Measurements from ENCODE around the gene DSCAML1. TPM values are rescaled to one million over a fixed set of nuclear protein-coding genes. Genes with fewer than 3 reads are reported as not detected.

The DSCAML1 gene
- total and polyA plus RNA-seq, 9 of the 15 experiments (the other 6 are each of a cell fraction or from before 2014, with no cell fraction given): not detected

DNA sequence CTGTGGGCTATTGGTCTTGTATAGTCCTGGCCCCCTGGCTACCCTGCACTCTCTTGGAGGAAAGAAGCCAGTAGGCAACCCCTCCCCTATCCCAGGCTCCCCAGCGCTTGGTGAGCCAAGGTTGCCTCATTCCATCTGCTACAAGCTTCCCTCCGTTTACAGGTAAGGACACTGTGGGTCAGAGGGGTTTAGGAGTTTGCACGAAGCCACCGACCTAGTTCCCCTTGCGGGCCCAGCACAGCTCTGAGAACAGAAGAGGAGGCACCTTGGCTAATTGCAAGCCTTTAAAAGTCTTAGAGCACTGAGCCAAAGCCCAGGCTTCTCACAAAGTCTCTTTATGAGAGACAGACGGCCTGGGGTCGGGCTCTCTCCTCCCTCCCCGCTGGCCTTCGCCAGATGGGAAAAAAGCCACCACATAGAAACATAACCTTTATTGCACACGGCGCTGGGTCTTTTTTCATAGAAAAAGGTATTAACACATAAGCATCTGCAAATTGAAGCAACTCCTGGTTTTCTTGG lies 369.6 kb downstream of the DSCAML1 start:
- FAIRE-seq (no peak), ATAC-seq (no peak; the same call in 1 of the 3 replicates), DNase-seq (ENCODE audit: extremely low read depth in 1 of 4, low spot score in 3 of 4) (no peak)
- ChIA-PET CTCF (ENCODE audit: low intra/inter-chr PET ratio) (interaction anchor here (1.8 kb wide), 1 partner anchor 390 kb away, joined by 10 read pairs; no protein-coding TSS in a partner anchor), POLR2A (interaction anchor here (1.3 kb wide), 1 partner anchor 99 kb away, joined by 3 read pairs; no protein-coding TSS in a partner anchor)
- Histone ChIP-seq H3K4me3 (no peak overlapping the region), H3K27me3 (ENCODE audit: control insufficient read depth in 2 of 2, insufficient read depth in 2 of 2, low read length in 2 of 2) (peaks cover 25 to 68% of the 10 kb centered on the region in 2 experiments), H3K9ac (ENCODE audit: insufficient read depth in 1 of 2, low read depth in 2 of 2, low read length in 2 of 2) (no peak overlapping the region), H3K4me1 (replicated peaks in 1 of 2; ENCODE audit: control insufficient read depth in 2 of 2, insufficient read depth in 2 of 2, low read length in 2 of 2) (peaks cover 0 to 5% of the 10 kb centered on the region in 2 experiments; a peak in 3 of 5 replicates), H2AFZ (ENCODE audit: low read depth, low read length) (no peak overlapping the region), H3K27ac (ENCODE audit: extremely low read depth, low read depth, low read length) (no peak overlapping the region), H3K36me3 (ENCODE audit: control insufficient read depth, insufficient read depth, low read length) (no peaks in the 10 kb centered on the region), H4K20me1 (replicated peaks; ENCODE audit: control insufficient read depth, insufficient read depth, low read length) (peaks cover 20% of the 10 kb centered on the region), H3K9me3 (replicated peaks; ENCODE audit: control insufficient read depth, insufficient read depth, low read depth, low read length) (no peaks in the 10 kb centered on the region), H3K4me2 (ENCODE audit: insufficient read depth, low read length) (no peak overlapping the region), H3K79me2 (ENCODE audit: control insufficient read depth, insufficient read depth, low read length) (no peaks in the 10 kb centered on the region), H3K9me1 (ENCODE audit: control insufficient read depth, insufficient read depth, low read length) (no peaks in the 10 kb centered on the region)
- TF ChIP-seq NCOA6 (IDR thresholded peaks at IDR 0.05) (no peak), ZFPM2 (CRISPR knock-in tag; IDR thresholded peaks at IDR 0.05) (no peak), GABPB1 (CRISPR knock-in tag; IDR thresholded peaks at IDR 0.05) (no peak), MCM7 (IDR thresholded peaks at IDR 0.05) (no peak), MLX (CRISPR knock-in tag; conservative IDR thresholded peaks at IDR 0.05) (no peak), NFIX (CRISPR knock-in tag; IDR thresholded peaks at IDR 0.05; ENCODE audit: low read depth) (no peak)
- intact Hi-C loops (cut with micrococcal nuclease) (loop anchor here (2.0 to 10.0 kb wide), 2 partner anchors 193 to 517 kb away; no protein-coding TSS in a partner anchor), in situ Hi-C loops (cut with MboI) (loop anchor here (10.0 kb wide), 1 partner anchor 627 kb away; no protein-coding TSS in a partner anchor)
- WGBS (ENCODE audit: insufficient coverage, low coverage, missing lambda C conversion rate): 2% methylated on average over 11 of the region's 11 CpGs
- no TSS peak for BruUV-seq (replicated peaks)

Data from K562 (cell line).